SK-N-SH (cell line): ENCODE data around the gene CBX1. TPM values are rescaled to one million over a fixed set of nuclear protein-coding genes. Genes with fewer than 3 reads are reported as not detected.

ENCODE experiments used
- CTCF ChIA-PET: fragments of 300-600, 350-600 bp; formaldehyde crosslinking; extraction: SDS; loops from one replicate; lab custom pipeline; 2021; lab: Yijun Ruan, JAX
- POLR2A ChIA-PET: fragments of 350-600 bp; sonication (Branson Sonifier 250); formaldehyde crosslinking; extraction: SDS; loops from one replicate; lab custom pipeline; 2020; ENCODE audit warnings: antibody characterized with exemption, inconsistent platforms; lab: Yijun Ruan, JAX
- DNase-seq: peaks from one replicate; pipeline ENCODE4 v3.0.0; 2012
- H2AFZ ChIP-seq: fragments of 200-600 bp; sonication (generic); 2 replicates; pipeline ENCODE4 v1.8.1; 2016; ENCODE audit warnings: antibody characterized with exemption, mild to moderate bottlenecking, low read depth
- H3F3A ChIP-seq: fragments of 200-600 bp; sonication (generic); replicated peaks from 2 replicates; pipeline ENCODE3; 2016; ENCODE audit warnings: antibody characterized with exemption, mild to moderate bottlenecking; ENCODE audit not compliant: insufficient read depth
- H3K27ac ChIP-seq, 2 experiments: fragments of 200-500 bp in 1 of 2; fragments of 200-600 bp in 1 of 2; sonication (Bioruptor generic) in 1 of 2; sonication (generic), shearing (Covaris generic) in 1 of 2; 2 replicates each; pipeline versions ENCODE4 v1.5.1 to v1.6.1; 2014 to 2016; ENCODE audit warnings: low read depth in 2 of 2, inconsistent platforms in 1 of 2, low read length in 1 of 2, mild to moderate bottlenecking in 1 of 2, mixed read lengths in 1 of 2
- H3K27me3 ChIP-seq: fragments of 200-600 bp; sonication (generic), shearing (Covaris generic); 2 replicates; pipeline ENCODE4 v1.6.1; 2016; ENCODE audit warnings: mixed run types; ENCODE audit not compliant: insufficient read depth
- H3K36me3 ChIP-seq, 2 experiments: fragments of 200-500 bp in 1 of 2; fragments of 200-600 bp in 1 of 2; sonication (Bioruptor generic) in 1 of 2; sonication (generic) in 1 of 2; replicated peaks in 1 of 2; 2 replicates each; pipeline versions ENCODE3 to v1.5.1; 2014 to 2016; ENCODE audit warnings: low read length in 1 of 2, mild to moderate bottlenecking in 1 of 2; ENCODE audit not compliant: insufficient read depth in 2 of 2, control insufficient read depth in 1 of 2
- H3K4me1 ChIP-seq, 2 experiments: fragments of 200-500 bp in 1 of 2; fragments of 200-600 bp in 1 of 2; sonication (Bioruptor generic) in 1 of 2; sonication (generic), shearing (Covaris generic) in 1 of 2; 2 replicates each; pipeline versions ENCODE4 v1.5.1 to v1.6.1; 2014 to 2016; ENCODE audit warnings: low read depth in 1 of 2, low read length in 1 of 2, mixed run types in 1 of 2; ENCODE audit not compliant: insufficient read depth in 2 of 2, control insufficient read depth in 1 of 2
- H3K4me2 ChIP-seq: fragments of 200-600 bp; sonication (generic), shearing (Covaris generic); 2 replicates; pipeline ENCODE4 v1.6.1; 2017; ENCODE audit warnings: mixed run types
- H3K4me3 ChIP-seq, 2 experiments: fragments of 200-500 bp in 1 of 2; fragments of 200-600 bp in 1 of 2; sonication (Bioruptor generic) in 1 of 2; sonication (generic), shearing (Covaris generic) in 1 of 2; 2 replicates each; pipeline versions ENCODE4 v1.5.1 to v1.8.1; 2014 to 2016; ENCODE audit warnings: low read depth in 2 of 2, inconsistent platforms in 1 of 2, low read length in 1 of 2, mild to moderate bottlenecking in 1 of 2, mixed read lengths in 1 of 2, moderate library complexity in 1 of 2
- H3K79me2 ChIP-seq: fragments of 200-600 bp; sonication (generic); 2 replicates; pipeline ENCODE4 v1.8.1; 2017; ENCODE audit warnings: mild to moderate bottlenecking; ENCODE audit not compliant: insufficient read depth
- H3K9ac ChIP-seq: fragments of 200-600 bp; sonication (generic); 2 replicates; pipeline ENCODE4 v1.6.1; 2017; ENCODE audit warnings: mixed run types
- H3K9me2 ChIP-seq: fragments of 200-600 bp; sonication (generic); 2 replicates; pipeline ENCODE4 v1.6.1; 2017; ENCODE audit warnings: mixed run types
- H3K9me3 ChIP-seq: fragments of 200-600 bp; sonication (generic); 2 replicates; pipeline ENCODE4 v1.6.1; 2017; ENCODE audit warnings: mixed run types, mild to moderate bottlenecking, moderate library complexity
- H4K20me1 ChIP-seq: fragments of 200-600 bp; sonication (generic); 2 replicates; pipeline ENCODE4 v1.6.1; 2017; ENCODE audit warnings: mild to moderate bottlenecking, mixed run types; ENCODE audit not compliant: insufficient read depth
- CTCF ChIP-seq: fragments of 200-600 bp; sonication (generic); IDR thresholded peaks from 2 replicates; pipeline ENCODE4 v1.6.1; 2017; ENCODE audit warnings: antibody characterized with exemption, mild to moderate bottlenecking, moderate library complexity
- FOSL2 ChIP-seq: IDR thresholded peaks from 2 replicates; pipeline ENCODE4 v1.4.0; 2012; ENCODE audit warnings: low read depth, mild to moderate bottlenecking, moderate library complexity, borderline replicate concordance
- FOXM1 ChIP-seq: IDR thresholded peaks from 2 replicates; pipeline ENCODE4 v1.4.0; 2012; ENCODE audit warnings: low read depth, mild to moderate bottlenecking
- GABPA ChIP-seq: IDR thresholded peaks from 2 replicates; pipeline ENCODE4 v1.4.0; 2012; ENCODE audit warnings: low read depth, mild to moderate bottlenecking
- MAX ChIP-seq: IDR thresholded peaks from 2 replicates; pipeline ENCODE4 v1.4.0; 2012; ENCODE audit warnings: low read depth
- POLR2AphosphoS5 ChIP-seq: IDR thresholded peaks from 2 replicates; pipeline ENCODE4 v1.6.1; 2012; ENCODE audit warnings: low read depth, low read length
- RAD21 ChIP-seq: IDR thresholded peaks from 2 replicates; pipeline ENCODE4 v1.6.1; 2012; ENCODE audit warnings: mild to moderate bottlenecking, low read length
- REST ChIP-seq: IDR thresholded peaks from 2 replicates; pipeline ENCODE4 v1.6.1; 2012; ENCODE audit warnings: mild to moderate bottlenecking, low read depth, low read length, moderate library complexity
- WGBS: methylation state at CpG from one replicate; pipeline ENCODE4 v1.1.6; 2017; ENCODE audit warnings: low lambda C conversion rate; 5-methylcytosine and 5-hydroxymethylcytosine counted together
- polyA plus RNA-seq, 3 experiments: library from polyadenylated mRNA; depleted of rRNA; stranded (reverse); fragments of >200 nt; gene quantifications; 2 replicates each; pipeline ENCODE4 v1.2.3, GENCODE V29; 2012

The CBX1 gene
- polyA plus RNA-seq, 1 of the 3 experiments (the other 2 are of a cell fraction): 102 TPM

DNA sequence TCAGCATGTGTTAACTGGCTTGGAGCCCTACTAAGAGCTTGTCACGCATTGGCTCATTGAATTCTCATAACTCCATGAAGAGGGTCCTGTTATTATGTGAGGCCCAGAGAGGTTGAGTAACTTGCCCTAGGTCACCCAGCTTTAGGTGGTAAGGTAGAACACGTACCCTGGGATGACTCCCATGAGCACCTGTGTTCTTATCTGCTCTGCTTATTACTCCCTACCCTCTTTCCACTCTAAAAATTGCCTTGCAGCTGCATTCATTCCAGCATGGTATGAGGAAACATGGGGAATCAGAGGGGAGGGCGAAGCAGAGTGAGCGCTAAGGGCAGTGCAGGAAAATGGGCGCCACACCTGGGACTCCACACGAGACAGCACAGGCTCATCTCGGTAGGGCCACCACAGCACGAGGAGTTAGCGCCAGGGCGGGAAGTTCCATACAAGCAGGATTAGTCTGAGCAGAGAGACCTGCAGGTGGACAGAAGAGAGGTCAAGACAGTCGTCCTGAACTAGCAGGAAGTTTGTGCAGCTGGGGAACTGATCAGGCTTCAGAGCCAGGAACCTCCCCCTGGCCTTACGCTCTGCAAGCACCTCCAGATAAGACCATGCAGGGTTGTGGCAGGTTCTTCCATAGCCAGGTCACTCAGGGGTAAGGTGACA is 73.8 kb downstream of the CBX1 start:
- H3K9me2 ChIP-seq: no peaks in the 10 kb centered on the region
- H3K27ac ChIP-seq: no peak overlapping the region
- H3K36me3 ChIP-seq: no peaks in the 10 kb centered on the region
- H3K4me1 ChIP-seq: peaks cover 25 to 33% of the 10 kb centered on the region in 2 experiments; a peak in 3 of 4 replicates
- POLR2A ChIA-PET: interaction anchor here (1.1 to 3.0 kb wide), 7 partner anchors 21 to 73 kb away, joined by 3 to 27 read pairs (median 5); partner anchors contain the start of genes CBX1 and NFE2L1
- peaks cover 39% of the 10 kb centered on the region for H3F3A ChIP-seq
- no peaks in the 10 kb centered on the region for H4K20me1 ChIP-seq
- no peaks in the 10 kb centered on the region for H3K79me2 ChIP-seq
- no peak overlapping the region for H3K4me3 ChIP-seq
- H3K4me2 ChIP-seq: no peak overlapping the region
- H2AFZ ChIP-seq: peak overlapping the region; percentile 73; the same call in 1 of the 2 replicates
- no peaks in the 10 kb centered on the region for H3K9me3 ChIP-seq
- CTCF ChIA-PET: interaction anchor here (0.6 to 31.3 kb wide), 36 partner anchors 8 to 609 kb away, joined by 3 to 1200 read pairs (median 5); partner anchors contain the start of genes CBX1, COPZ2, NFE2L1 and SCRN2
- H3K27me3 ChIP-seq: no peaks in the 10 kb centered on the region
- 88% methylated on average over 12 of the region's 12 CpGs for WGBS
- TF ChIP-seq GABPA: no peak
- TF ChIP-seq POLR2AphosphoS5: no peak
- TF ChIP-seq REST: no peak
- no peak for TF ChIP-seq CTCF
- TF ChIP-seq FOXM1: no peak
- TF ChIP-seq MAX: no peak
- TF ChIP-seq FOSL2: no peak
- TF ChIP-seq RAD21: no peak
- TF ChIP-seq, all 33 proteins: peak for 0
- no peak overlapping the region for H3K9ac ChIP-seq
- DNase-seq: no peak
